HepG2 (cell line): ENCODE data around the gene SLC9A9. TPM values are rescaled to one million over a fixed set of nuclear protein-coding genes. Genes with fewer than 3 reads are reported as not detected.

Experiments used
- ATAC-seq: fragments of 200-7000 bp; cut with Tn5 transposase; 3 replicates; pipeline ENCODE4 v1.9.1; 2020; ENCODE audit warnings: mild to moderate bottlenecking, moderate library complexity
- BruUV-seq: library from RNA; stranded (reverse); fragments of 400-500 nt; replicated peaks from 2 replicates; lab custom pipeline; 2021; lab: Mats Ljungman, UMichigan
- CTCF ChIA-PET: fragments of 300-600 bp; formaldehyde crosslinking; extraction: SDS; loops from one replicate; lab custom pipeline; 2021; ENCODE audit warnings: low total read pairs, inconsistent platforms, low intra/inter-chr PET ratio; lab: Yijun Ruan, JAX
- POLR2A ChIA-PET: fragments of 350-600 bp; sonication (Branson Sonifier 250); formaldehyde crosslinking; loops from one replicate; lab custom pipeline; 2020; ENCODE audit warnings: antibody characterized with exemption, inconsistent platforms; lab: Yijun Ruan, JAX
- DNase-seq: peaks from one replicate; pipeline ENCODE4 v3.0.0-alpha.2; 2015; ENCODE audit warnings: low spot score
- FAIRE-seq: peaks from 3 replicates; lab custom pipeline; 2011; peaks lifted over from hg19 to GRCh38; lab: Jason Lieb, UNC
- H2AFZ ChIP-seq: one replicate; pipeline ENCODE4 v1.6.1; 2011; ENCODE audit warnings: low read length, inconsistent platforms
- H3K27ac ChIP-seq: fragments of 300-600 bp; 3 replicates; pipeline ENCODE4 v1.8.0; 2011; ENCODE audit warnings: mixed run types, mild to moderate bottlenecking, mixed read lengths, low read length, inconsistent platforms; ENCODE audit not compliant: insufficient read depth; ENCODE audit errors: extremely low read length
- H3K27me3 ChIP-seq, 2 experiments: fragments of 200-600 bp in 1 of 2; 2 replicates in 1 of 2; 3 replicates in 1 of 2; pipeline versions ENCODE4 v1.6.0 to v1.8.0; 2011; ENCODE audit warnings: low read length in 2 of 2, mild to moderate bottlenecking in 2 of 2, moderate library complexity in 2 of 2, inconsistent platforms in 1 of 2; ENCODE audit not compliant: insufficient read depth in 2 of 2, control insufficient read depth in 1 of 2
- H3K36me3 ChIP-seq, 2 experiments: fragments of 200-600 bp in 1 of 2; replicated peaks in 1 of 2; 2 replicates in 1 of 2; 3 replicates in 1 of 2; pipeline versions ENCODE4 v1.5.1 to v1.8.0; 2011; ENCODE audit warnings: low read length in 2 of 2, inconsistent platforms in 1 of 2; ENCODE audit not compliant: insufficient read depth in 2 of 2, control insufficient read depth in 1 of 2
- H3K4me1 ChIP-seq: 2 replicates; pipeline ENCODE4 v1.5.1; 2012; ENCODE audit warnings: low read length, inconsistent platforms; ENCODE audit not compliant: insufficient read depth
- H3K4me2 ChIP-seq: 2 replicates; pipeline ENCODE4 v1.6.0; 2011; ENCODE audit warnings: low read depth, low read length, inconsistent platforms
- H3K4me3 ChIP-seq, 3 experiments: fragments of 200-600 bp in 1 of 3; sonication (generic), shearing (Covaris generic) in 1 of 3; replicated peaks in 1 of 3; 2 replicates each; pipeline ENCODE4 v1.5.1; 2011 to 2016; ENCODE audit warnings: low read length in 3 of 3, inconsistent platforms in 2 of 3, low read depth in 2 of 3, mild to moderate bottlenecking in 2 of 3, control low read depth in 1 of 3, mixed read lengths in 1 of 3; ENCODE audit not compliant: insufficient read depth in 1 of 3
- H3K79me2 ChIP-seq: one replicate; pipeline ENCODE4 v1.6.1; 2011; ENCODE audit warnings: low read length, inconsistent platforms; ENCODE audit not compliant: insufficient read depth
- H3K9ac ChIP-seq: 2 replicates; pipeline ENCODE4 v1.6.0; 2011; ENCODE audit warnings: mild to moderate bottlenecking, low read depth, low read length, inconsistent platforms; ENCODE audit not compliant: insufficient read depth
- H3K9me3 ChIP-seq: 2 replicates; pipeline ENCODE4 v1.5.1; 2012; ENCODE audit warnings: mild to moderate bottlenecking, low read length
- H4K20me1 ChIP-seq: 2 replicates; pipeline ENCODE4 v1.6.0; 2011; ENCODE audit warnings: inconsistent platforms, mild to moderate bottlenecking, low read length, moderate library complexity; ENCODE audit not compliant: insufficient read depth
- ATF5 ChIP-seq: sonication (generic); formaldehyde crosslinking; IDR thresholded peaks from 2 replicates; pipeline ENCODE4 v1.4.0; 2020; ENCODE audit warnings: mild to moderate bottlenecking, low read depth, missing genetic modification reagents
- CENPBD1 ChIP-seq: sonication (generic); formaldehyde crosslinking; IDR thresholded peaks from 2 replicates; pipeline ENCODE4 v1.8.0; 2022; ENCODE audit warnings: missing genetic modification reagents, low read depth, mild to moderate bottlenecking, borderline replicate concordance
- ELF3 ChIP-seq: IDR thresholded peaks from 2 replicates; pipeline ENCODE4 v1.6.1; 2016; ENCODE audit warnings: missing genetic modification reagents, missing compliant biosample characterization
- HHEX ChIP-seq: IDR thresholded peaks from 2 replicates; pipeline ENCODE4 v1.6.1; 2016; ENCODE audit warnings: control low read depth
- HMG20A ChIP-seq: IDR thresholded peaks from 2 replicates; pipeline ENCODE4 v1.6.1; 2016; ENCODE audit warnings: borderline replicate concordance
- KLF6 ChIP-seq: IDR thresholded peaks from 2 replicates; pipeline ENCODE4 v1.8.0; 2016; ENCODE audit warnings: missing biosample characterization, missing genetic modification reagents
- MIXL1 ChIP-seq: IDR thresholded peaks from 2 replicates; pipeline ENCODE4 v1.6.1; 2016
- MTF2 ChIP-seq: sonication (generic); formaldehyde crosslinking; IDR thresholded peaks from 2 replicates; pipeline ENCODE4 v1.5.0; 2020; ENCODE audit warnings: missing genetic modification reagents, borderline replicate concordance
- NFKBIZ ChIP-seq: IDR thresholded peaks from 2 replicates; pipeline ENCODE4 v1.6.1; 2018; ENCODE audit warnings: missing genetic modification reagents, missing compliant biosample characterization
- PBX3 ChIP-seq: sonication (generic); formaldehyde crosslinking; IDR thresholded peaks from 2 replicates; pipeline ENCODE4 v1.8.1; 2023; ENCODE audit warnings: missing genetic modification reagents, inconsistent platforms, borderline replicate concordance
- PHF20 ChIP-seq: sonication (generic); formaldehyde crosslinking; IDR thresholded peaks from 2 replicates; pipeline ENCODE4 v1.5.0; 2020; ENCODE audit warnings: mild to moderate bottlenecking, missing genetic modification reagents
- SNAI1 ChIP-seq: sonication (generic); formaldehyde crosslinking; IDR thresholded peaks from 2 replicates; pipeline ENCODE4 v1.5.0; 2020; ENCODE audit warnings: mild to moderate bottlenecking, missing genetic modification reagents, borderline replicate concordance
- TEAD3 ChIP-seq: optimal IDR thresholded peaks from 2 replicates; pipeline ENCODE3; 2016; ENCODE audit warnings: borderline replicate concordance
- ZMYM3 ChIP-seq: sonication (generic); formaldehyde crosslinking; IDR thresholded peaks from 2 replicates; pipeline ENCODE4 v1.5.1; 2020; ENCODE audit warnings: mild to moderate bottlenecking, missing genetic modification reagents
- ZNF24 ChIP-seq: fragments of 450-650 bp; IDR thresholded peaks from 2 replicates; pipeline ENCODE4 v1.6.1; 2017; ENCODE audit warnings: antibody characterized with exemption, mild to moderate bottlenecking
- ZNF710 ChIP-seq: sonication (generic); formaldehyde crosslinking; IDR thresholded peaks from 2 replicates; pipeline ENCODE4 v1.5.0; 2020; ENCODE audit warnings: mild to moderate bottlenecking, missing genetic modification reagents, borderline replicate concordance
- ZZZ3 ChIP-seq: sonication (generic); formaldehyde crosslinking; IDR thresholded peaks from 2 replicates; pipeline ENCODE4 v1.4.0; 2020; ENCODE audit warnings: missing genetic modification reagents, mild to moderate bottlenecking, borderline replicate concordance
- WGBS: methylation state at CpG from one replicate; pipeline ENCODE4 v1.1.6; 2017; ENCODE audit warnings: low lambda C conversion rate; 5-methylcytosine and 5-hydroxymethylcytosine counted together
- in situ Hi-C: cut with HindIII; loops from 2 replicates; pipeline ENCODE4 v1.10.0; 2017; ENCODE audit warnings: low pct_unique_long_range_greater_than_20kb; ENCODE audit not compliant: extremely low pct_ligation_motif_present
- intact Hi-C: fragments of 100-400 bp; cut with micrococcal nuclease; formaldehyde crosslinking; loops from one replicate; pipeline ENCODE4 v1.10.0; 2022; ENCODE audit not compliant: unreplicated experiment
- polyA plus RNA-seq, 8 experiments: library from polyadenylated mRNA; depleted of rRNA in 3 of 8; stranded (reverse) in 7 of 8; unstranded in 1 of 8; fragments of >200 nt; fragmentation: Illumina TruSeq in 4 of 8; extraction: Trizol in 4 of 8; gene quantifications; 2 replicates each; pipeline versions ENCODE4 v1.2.1 to v1.2.3, GENCODE V29; 2011 to 2016; ENCODE audit warnings: low read depth in 4 of 8, missing spikeins in 1 of 8, mixed read lengths in 1 of 8; ENCODE audit not compliant: insufficient read depth in 1 of 8
- total RNA-seq, 5 experiments: library from RNA; depleted of rRNA; stranded (reverse); fragments of >200 nt; fragmentation: Illumina TruSeq; extraction: Trizol; gene quantifications; 2 replicates each; pipeline ENCODE4 v1.2.3, GENCODE V29; 2016; ENCODE audit warnings: low read depth in 1 of 5

Gene SLC9A9
- total and polyA plus RNA-seq, 2 of the 13 experiments (the other 11 are each of a cell fraction or from before 2014, with no cell fraction given): not detected

- H3K9ac ChIP-seq: no peak overlapping the region
- FAIRE-seq (no peak), DNase-seq (no peak)
- ChIA-PET CTCF (no interaction called here), POLR2A (no interaction called here)
- 0% methylated on average over 3 of the region's 3 CpGs for WGBS
- BruUV-seq: no TSS peak
- H3K4me1 ChIP-seq: no peaks in the 10 kb centered on the region
- no peaks in the 10 kb centered on the region for H3K27me3 ChIP-seq
- H3K36me3 ChIP-seq: no peaks in the 10 kb centered on the region
- H3K4me3 ChIP-seq: no peak overlapping the region
- in situ Hi-C loops: no loop called here
- H3K27ac ChIP-seq: no peak overlapping the region
- TF ChIP-seq ZNF24: no peak
- TF ChIP-seq HHEX (CRISPR knock-in tag): no peak
- TF ChIP-seq CENPBD1 (CRISPR knock-in tag): no peak
- TF ChIP-seq, all 625 proteins: peak for 0
- intact Hi-C loops: no loop called here
- Histone ChIP-seq H2AFZ (no peak overlapping the region), H4K20me1 (no peaks in the 10 kb centered on the region), H3K79me2 (no peaks in the 10 kb centered on the region), H3K4me2 (no peak overlapping the region), H3K9me3 (no peaks in the 10 kb centered on the region)
- no peak for ATAC-seq
Measured at GRCh38 chr3:143652118-143652517, 196.2 kb downstream of the SLC9A9 start.

GRCh38 chr3:143650827-143651226 is 197.4 kb downstream of the SLC9A9 start:
- WGBS: 14% methylated on average over 1 of the region's 1 CpG
- H3K27me3 ChIP-seq: no peaks in the 10 kb centered on the region
- no TSS peak for BruUV-seq
- DNase-seq: no peak
- no peak for FAIRE-seq
- no peaks in the 10 kb centered on the region for H3K9me3 ChIP-seq
- H3K27ac ChIP-seq: no peak overlapping the region
- ChIA-PET CTCF (no interaction called here), POLR2A (no interaction called here)
- H3K36me3 ChIP-seq: no peaks in the 10 kb centered on the region
- no peaks in the 10 kb centered on the region for H3K79me2 ChIP-seq
- no peaks in the 10 kb centered on the region for H4K20me1 ChIP-seq
- no peak overlapping the region for H3K4me3 ChIP-seq
- H3K9ac ChIP-seq: no peak overlapping the region
- in situ Hi-C loops: no loop called here
- no peak overlapping the region for H3K4me2 ChIP-seq
- no peaks in the 10 kb centered on the region for H3K4me1 ChIP-seq
- H2AFZ ChIP-seq: no peak overlapping the region
- ATAC-seq: no peak
- intact Hi-C loops: no loop called here
- TF ChIP-seq ELF3 (CRISPR knock-in tag) (no peak), ZNF710 (CRISPR knock-in tag) (no peak), PHF20 (no peak), NFKBIZ (CRISPR knock-in tag) (no peak), PBX3 (CRISPR knock-in tag) (no peak), ZMYM3 (CRISPR knock-in tag) (no peak), ATF5 (CRISPR knock-in tag) (no peak), HMG20A (CRISPR knock-in tag) (no peak), KLF6 (CRISPR knock-in tag) (no peak), MIXL1 (CRISPR knock-in tag) (no peak), SNAI1 (CRISPR knock-in tag) (no peak), ZZZ3 (no peak), MTF2 (CRISPR knock-in tag) (no peak), TEAD3 (CRISPR knock-in tag) (no peak)
